DMS153 treated with DMSO at 0.1 percent for 48 hours (cell line): ENCODE measurements around the gene PCNX3.

Experiments
- DNase-seq: peaks from one replicate; lab custom pipeline; 2025; ENCODE audit not compliant: unreplicated experiment; lab: John Stamatoyannopoulos, UW

Gene PCNX3

DNA sequence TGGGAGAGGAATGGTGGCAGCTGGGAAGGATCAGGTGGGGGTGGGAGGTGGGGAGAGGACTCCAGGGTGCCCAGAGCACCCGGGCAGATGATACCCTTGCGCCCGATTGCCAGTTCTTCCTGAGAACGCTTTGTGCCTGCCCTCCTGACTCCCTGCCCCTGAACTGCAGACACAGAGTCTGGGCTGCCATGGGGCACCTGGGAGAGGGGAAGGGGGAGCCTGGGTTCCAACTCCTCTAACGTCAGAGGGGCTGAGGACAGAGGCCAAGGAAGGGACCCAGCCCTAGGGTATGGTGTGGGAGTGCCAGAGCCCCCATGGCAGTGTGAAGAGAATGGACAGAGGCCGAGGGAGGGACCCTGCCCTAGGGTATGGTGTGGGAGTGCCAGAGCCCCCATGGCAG, 19.1 kb upstream of the PCNX3 start:
- DNase-seq, result no peak

DNA sequence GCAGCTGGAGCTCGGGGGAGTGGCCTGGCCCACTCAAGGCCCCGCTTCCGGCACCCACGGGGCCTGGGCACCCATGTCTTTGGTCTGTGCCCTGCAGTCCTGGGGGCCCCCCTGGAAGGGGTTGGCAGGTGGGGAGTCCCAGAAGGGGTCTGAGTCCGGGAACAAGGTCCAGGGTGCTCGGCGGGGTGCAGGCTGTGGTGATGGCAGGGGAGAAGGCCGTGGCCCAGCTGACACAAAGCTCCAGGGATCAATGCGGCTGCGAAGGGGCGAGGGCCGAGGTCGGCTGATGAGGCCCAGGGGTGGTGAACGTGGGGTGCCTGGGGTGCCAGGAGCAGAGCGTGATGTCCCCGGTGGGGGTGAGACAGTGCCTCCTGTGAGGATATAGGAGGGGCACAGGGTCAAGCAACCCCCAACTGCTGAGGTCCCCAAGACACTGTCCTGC, 17.3 kb upstream of the PCNX3 start:
- no peak for DNase-seq

DNA sequence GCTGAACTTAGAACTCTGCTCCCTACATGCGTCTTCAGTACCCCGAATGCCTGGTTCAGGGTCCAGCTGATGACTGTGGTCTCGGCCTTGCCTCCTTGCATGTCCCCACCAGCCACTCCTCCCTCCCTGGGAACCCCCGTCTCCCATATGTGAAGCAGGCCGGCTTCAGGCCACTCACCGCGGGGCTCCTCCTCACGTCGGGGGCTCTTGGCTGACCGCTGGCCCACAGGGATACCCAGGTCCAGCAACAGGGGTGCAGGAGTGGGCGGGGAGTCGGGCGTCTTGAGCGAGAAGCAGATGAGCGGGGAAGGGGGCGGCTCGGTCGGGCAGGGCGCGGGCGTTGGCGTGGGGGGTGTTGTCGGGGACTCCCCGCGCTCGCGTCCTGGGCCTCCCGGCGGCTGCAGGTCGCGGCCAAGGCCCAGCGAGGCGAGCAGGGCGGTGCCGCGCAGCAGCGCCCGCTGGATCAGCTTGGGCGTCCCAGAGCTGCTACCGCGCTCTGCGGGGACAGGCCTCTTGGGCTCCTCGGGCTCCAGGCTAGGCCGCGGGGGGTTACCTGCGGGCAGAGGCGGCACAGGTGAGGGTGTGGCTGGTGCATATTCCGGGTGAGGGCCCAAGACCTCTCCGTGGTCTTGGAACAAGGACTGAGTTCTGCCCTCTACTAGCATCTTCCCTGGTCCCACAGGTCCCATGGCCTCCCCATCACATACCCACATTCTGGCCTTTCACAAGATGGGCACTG, 16.2 kb upstream of the PCNX3 start:
- DNase-seq, result no peak

DNA sequence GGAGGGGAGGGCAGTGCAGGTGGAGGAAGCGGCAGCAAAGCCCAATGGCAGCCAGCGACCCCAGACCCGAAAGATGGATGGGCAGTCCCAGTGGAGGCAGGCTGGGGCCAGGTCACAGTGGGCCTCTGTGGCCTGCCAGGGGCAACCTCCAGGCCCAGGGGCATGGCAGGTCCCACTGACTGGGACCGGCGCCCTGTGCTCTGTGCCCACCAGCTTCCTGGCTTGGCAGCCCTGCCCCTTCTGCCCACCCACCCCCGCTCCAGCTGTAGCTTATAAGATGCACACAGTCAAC, 15.7 kb upstream of the PCNX3 start:
- no peak for DNase-seq

DNA sequence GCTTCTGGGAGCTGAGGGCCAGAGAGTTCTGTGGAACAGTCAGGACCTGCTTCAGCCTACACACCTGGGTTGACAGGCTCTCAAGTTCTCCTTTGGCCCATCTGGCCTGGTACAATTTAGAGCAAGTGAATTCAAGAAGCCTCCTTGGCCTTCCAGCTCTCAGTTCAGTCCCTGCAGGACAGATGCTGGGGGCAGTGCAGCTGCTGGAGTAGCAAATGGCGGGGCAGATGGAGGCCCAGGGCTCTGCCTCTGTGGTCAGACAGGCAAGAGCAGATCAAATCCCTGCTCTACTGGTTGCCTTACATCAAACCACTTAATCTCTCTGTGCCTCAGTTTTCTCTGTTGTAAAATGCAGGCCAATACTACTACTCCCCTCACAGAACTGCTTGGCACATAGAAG, 11.3 kb upstream of the PCNX3 start:
- no peak for DNase-seq

DNA sequence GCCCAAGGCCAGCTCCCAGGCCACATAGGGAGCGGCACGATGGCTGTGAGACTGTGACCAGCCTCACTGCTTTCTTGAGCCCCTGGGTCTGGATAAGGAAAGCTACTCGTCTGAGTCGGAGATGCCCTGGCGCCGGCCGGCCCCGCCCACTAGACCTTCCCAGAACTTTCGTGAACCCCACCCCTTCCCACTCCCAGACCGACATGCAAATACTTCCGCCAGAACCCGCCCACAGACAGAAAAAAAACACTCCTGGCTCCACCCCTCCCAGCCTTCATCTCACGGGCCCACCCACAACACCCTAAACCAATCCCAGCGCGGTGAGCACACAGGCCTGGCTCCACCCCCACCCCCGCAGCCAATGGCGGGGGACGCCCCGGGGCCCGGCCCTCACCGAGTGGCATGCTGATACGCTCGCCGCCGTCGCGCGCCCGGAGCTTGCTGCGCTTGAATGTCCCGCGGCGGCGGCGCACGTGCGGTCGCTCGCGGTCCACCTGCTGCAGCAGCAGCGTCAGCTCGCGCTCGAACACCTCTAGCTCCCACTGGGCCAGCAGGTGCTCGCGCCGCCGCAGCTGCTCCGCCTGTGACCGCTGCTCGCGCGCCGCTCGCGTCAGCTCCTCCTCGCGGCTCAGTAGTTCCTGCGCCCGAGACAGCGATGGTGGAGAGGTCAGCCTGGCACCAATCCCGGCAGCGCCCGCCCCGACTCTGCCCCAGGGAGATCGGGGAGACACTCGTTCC, 8.5 kb upstream of the PCNX3 start:
- DNase-seq, result peak; percentile 93

DNA sequence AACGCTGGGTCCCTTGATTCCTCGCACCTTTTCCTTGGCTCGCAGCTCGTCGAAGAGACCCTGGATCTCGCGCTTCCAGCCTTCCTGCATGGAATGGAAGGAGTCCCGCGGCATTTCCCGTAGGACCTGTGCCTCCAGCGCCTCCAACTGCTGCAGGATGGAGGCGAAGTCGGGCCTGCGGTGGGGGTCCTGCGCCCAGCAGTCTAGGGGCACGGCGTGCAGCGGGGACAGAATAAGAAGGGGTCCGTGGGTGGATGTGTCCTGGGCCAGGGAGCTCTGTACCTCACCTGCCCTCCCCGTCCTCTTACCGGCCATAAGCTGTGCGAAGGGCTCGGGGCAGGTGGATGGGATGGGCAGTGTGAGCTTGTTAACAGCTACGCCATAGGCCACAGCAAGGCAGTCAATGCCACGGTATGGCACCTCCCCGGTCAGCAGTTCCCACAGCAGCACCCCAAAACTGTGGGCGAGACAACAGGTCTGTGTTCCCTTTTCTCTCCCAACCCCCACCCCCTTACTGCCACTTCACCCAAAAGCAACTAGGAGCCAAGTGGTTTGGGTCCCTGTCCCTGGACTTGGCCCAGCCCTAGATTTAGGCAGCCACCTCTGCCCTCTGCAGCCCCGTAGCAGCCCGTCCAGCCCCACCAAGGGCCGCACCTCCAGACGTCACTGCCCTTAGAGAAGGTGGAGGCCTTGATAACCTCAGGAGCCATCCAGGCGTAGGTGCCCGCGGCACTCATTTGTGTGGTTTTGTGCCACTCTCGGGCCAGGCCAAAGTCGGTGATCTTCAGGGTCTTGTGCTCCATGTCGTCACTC, 7.8 kb upstream of the PCNX3 start:
- no peak for DNase-seq

DNA sequence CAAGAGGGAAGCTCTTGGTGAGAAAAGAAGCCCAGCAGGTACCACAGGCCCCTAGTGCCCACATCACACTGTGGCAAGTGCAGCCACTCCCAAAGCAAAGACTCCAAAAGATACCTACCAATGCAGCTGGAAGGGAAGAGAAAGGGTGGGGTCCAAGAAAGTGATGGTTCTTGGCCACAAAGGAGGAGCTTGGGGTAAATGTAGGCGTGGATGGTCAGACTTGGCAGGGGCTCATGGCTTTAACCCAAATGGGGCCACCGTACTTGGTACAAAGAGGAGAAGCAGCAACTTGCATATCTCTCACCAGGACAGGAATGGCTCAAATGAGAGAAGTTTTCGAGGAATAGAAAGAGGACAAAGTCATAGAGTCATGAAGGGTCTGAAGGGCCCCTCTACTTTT, 6.3 kb upstream of the PCNX3 start:
- DNase-seq, result no peak

DNA sequence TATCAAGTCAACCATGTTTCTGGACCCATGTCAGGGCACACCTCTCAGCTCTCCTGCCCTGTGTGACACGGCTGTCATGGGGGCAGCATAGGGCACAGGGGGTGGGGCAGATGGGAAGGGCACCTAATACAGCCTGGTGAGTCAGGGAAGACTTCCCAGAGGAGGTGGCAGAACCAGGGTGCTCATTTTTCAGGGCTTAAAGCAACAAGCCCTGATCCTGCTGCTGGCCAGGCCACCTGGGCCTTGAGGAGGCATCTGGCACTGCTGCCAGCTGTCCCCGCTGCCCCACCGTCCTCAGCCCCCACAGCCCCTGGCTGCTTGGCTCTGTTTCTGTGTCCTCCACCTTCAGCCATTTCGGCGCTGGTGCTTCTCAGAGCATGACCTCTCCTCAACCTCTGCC, 5.9 kb upstream of the PCNX3 start:
- no peak for DNase-seq

DNA sequence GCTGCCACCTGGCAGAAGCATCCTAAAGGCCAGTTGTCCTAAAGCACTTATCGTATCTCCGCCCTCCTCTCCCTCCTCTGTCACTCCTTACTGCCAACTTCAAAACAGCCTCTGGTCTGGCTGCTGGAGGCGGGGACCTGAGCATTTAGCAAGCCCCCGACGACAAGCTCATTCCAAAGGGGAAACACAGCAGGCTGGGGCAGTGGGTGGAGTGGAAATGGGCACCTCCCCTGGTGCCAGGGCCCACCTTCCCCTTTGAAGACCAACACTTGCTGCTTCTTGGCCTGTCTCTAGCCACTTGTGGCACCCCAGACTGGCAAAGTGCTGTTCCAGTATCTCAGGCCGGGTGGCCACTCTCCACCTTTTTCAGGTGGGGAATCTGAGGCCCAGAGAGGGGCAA, 5.2 kb upstream of the PCNX3 start:
- DNase-seq, result no peak

DNA sequence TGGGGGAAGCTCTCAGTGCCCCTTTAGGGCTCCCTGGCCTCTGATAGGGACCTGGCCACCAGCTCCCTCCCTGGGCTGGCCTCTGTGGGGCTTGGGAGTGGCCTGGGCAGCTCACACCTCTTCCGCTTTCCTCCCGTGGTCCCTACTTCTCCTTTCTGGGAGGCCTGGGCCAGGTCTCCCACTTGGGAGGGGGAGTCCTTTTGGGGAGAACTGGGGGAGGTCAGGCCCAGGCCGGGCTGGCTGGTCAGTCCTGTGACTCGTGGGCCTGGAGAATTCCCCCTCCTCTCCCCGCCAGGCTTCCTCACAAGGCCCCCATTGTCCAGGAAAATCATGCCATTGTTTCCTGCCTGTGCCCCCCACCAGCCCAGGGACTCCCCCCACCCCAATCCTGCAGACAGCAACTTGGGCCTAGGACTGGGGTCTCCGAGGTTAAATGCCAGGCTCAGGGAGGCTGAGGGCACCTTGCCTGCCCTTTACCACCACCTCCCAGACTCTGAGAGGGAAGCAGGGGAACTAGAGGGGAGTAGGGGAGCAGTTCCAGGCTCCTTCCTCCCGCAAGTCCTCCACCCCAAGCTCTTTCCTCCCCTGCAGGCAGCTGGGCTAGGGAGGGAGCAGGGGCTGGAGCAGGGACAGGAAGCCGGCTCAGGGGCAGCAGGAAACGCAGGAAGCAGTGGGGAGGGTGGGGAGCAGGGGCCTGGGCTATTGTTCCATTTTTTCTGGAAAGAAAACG, 4.4 kb upstream of the PCNX3 start:
- no peak for DNase-seq

DNA sequence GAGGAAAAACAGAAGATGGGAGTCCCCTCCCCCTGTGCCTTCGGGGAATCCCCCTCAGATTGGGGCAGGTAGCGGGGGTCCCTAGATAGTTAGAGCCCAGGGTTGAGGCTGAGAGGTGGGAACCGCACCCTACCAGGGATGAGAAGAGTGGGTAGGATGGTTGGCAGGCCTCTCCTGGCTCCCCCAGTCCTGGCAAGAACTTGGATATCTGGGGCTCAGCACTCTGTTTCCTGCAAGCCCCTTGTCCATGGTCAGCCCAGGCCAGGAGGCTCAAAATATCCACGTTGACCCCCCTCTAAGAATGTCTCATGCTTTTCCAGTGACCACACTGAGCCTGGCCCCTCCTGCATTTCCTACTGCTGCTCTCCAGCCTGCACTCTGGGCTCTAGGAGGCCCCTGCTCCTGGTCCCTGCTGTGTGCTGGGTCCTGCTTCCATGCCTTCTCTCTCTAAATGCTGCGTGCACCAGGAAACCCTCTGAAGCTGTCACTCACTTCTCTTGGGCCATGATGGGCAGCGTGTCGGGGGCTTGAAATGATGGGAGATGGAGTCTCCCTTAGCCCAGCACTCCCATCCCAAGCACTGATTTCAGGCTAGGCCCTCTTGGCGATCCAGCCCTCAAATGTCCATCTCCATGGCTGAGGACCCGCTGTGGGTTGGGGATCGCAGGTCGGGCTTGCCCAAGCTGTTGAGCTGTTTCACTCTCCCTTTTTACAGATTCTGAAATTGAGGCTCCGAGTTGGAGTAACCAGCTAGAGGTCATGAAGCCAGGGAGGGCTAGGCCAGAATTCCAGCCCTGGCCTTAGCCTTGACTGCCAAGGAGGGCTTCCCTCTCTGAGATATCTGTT, 3.6 kb upstream of the PCNX3 start:
- DNase-seq, result no peak

DNA sequence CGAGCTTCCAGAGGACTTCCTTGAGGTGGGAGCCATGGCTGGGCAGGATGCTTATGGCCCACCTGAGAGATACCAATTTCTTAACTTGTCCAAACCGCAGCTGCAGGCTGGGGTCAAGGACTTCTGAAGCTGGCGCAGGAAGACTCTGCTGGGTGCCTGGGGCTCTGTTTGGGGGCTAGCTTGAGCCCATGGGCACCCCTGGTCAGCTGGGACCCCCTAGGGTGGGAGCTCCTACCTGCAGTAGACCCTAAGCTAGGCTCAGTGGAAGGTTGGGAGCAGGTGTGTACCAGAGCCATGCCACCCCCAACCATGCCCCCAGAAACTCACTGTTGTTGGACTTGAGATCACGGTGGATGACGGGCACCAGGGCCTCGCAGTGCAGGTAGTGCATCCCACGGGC, 2.9 kb upstream of the PCNX3 start:
- DNase-seq, result no peak

DNA sequence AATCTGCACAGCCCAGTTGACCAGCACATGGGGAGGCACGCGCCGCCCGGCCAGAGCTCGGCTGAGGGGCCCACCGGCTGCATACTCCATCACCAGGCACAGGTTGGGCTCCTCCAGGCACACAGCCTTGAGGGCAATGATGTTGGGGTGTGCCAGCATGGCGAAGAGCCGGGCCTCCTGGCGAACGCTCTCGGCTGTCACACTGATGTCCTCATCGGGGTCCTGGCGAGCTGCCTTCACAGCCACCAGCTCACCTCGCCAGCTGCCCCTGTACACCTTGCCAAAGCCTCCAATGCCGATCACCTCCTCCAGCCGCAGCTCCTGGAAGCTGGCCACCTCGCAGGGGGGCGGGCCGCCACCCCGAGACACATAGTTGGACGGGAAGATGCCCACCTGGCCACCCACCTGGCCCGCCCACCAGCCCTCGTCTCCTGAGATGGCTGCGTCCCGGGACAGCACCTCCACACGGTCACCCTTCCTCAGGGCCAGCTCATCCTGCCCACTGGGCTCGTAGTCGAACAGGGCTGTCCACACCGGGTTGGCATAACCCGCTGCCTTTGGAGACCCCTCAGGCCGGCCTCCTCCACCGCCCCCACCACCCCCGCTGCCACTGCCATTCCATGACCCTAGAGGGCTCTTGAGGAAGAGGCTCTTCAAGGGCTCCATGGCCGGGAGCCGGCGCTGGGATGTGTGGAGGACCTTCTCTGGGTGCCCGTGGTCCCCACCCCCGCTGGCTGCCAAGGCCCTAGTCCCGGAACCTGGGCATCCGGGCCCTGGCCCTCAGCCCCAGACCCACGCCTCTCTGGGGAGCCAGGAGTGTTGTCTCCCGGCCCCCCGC, 2.3 kb upstream of the PCNX3 start:
- DNase-seq, result no peak

DNA sequence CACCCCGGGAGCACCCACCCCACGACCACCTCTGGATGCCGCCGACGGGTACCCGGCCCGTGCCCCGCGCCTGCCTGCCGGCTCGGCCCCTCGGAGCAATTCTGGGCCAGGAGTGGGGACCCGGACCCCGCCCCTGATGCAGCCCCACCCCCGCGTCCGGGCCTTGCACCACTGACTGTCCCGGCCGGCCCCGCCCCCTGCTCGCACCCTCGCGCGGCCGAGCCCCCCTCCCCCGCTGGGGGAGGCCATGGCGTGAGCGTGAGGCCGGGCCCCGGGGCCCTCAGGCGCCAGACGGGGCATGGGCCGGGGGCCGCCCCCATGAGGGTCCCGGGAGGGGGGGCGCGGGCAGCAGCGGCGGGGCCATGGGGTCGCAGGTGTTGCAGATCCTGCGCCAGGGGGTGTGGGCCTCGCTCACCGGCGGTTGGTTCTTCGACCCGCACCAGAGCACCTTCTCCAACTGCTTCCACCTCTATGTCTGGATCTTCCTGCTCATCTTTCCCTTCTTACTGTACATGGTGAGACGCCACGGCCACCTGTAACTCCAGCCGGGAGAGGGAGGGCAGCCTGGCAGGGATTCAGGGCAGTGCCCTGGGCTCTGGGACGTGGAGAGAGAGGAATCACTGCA, 486 bp downstream of the PCNX3 start:
- DNase-seq, result no peak

DNA sequence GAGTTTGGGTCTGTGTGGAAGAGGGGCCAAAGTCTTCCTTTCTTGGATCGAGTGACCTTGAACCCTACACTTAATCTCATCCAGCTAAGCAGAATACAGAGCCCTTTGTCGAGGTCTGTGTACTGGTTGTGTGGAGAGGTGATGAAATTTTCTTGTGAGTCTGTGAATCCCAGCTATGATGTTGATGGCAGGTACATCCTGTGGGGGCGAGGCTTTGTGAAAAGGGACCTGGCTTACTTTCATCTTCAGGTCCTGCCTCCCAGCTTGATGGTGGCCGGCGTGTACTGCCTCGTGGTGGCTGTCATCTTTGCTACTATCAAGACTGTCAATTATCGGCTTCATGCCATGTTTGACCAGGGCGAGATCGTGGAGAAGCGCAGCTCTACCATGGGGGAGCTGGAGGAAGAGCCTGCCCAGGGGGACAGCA, 1.0 kb downstream of the PCNX3 start:
- no peak for DNase-seq

DNA sequence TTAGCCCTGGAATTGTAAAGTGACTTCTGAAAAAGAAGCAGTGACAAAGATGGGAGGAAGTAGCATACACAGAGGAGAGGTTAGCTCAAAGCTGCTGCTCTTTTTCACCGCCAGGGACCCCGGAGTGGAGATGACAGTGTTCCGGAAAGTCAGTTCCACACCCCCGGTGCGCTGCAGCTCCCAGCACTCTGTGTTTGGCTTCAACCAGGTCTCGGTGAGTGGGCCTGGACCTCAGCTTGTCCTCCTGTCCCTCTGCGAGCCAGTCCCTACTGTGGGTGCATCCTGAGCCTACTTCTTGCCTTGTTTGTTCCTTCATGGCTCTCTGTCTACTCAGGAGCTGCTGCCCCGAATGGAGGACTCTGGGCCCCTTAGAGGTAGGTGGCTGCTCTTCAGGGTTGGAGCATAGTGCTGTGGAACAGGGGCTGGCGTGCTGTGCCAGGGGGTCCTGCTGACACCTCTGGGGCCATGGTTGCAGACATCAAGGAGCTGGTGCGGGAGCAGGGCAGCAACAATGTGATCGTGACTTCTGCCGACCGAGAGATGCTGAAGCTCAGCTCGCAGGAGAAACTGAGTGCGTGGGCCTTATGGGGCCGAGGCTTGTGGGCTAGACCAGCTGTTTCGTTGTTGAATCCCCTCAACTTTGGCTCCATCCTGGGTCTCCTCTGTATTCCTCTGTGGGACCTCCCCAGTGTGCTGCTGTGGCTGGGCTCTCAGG, 1.7 kb downstream of the PCNX3 start:
- no peak for DNase-seq

DNA sequence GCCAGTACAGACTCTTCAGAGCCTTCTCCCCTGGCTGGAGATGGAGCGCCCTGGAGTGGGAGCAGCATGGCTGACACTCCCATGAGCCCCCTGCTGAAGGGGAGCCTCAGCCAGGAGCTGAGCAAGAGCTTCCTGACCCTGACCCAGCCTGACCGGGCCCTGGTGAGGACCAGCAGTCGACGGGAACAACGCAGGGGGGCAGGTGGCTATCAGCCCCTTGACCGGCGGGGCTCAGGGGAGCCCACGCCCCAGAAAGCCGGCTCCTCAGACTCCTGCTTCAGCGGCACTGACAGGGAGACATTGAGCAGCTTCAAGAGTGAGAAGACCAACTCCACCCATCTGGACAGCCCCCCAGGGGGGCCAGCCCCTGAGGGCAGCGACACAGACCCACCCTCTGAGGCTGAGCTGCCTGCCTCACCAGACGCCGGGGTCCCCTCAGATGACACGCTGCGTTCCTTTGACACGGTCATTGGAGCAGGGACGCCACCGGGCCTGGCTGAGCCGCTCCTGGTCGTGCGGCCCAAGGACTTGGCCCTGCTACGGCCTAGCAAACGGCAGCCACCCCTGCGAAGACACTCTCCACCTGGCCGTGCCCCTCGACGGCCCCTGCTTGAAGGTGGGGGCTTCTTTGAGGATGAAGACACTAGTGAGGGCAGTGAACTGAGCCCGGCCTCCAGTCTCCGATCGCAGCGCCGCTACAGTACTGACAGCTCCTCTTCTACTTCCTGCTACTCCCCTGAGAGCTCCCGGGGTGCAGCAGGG, 2.6 kb downstream of the PCNX3 start:
- no peak for DNase-seq
